SK-N-SH treated with all-trans-retinoic acid at 6 μM for 48 hours (cell line): ENCODE measurements around the gene OR51A4.

Experiments
- CSDC2 ChIP-seq: fragments of 250-450 bp; sonication (Bioruptor Pico); IDR thresholded peaks from 2 replicates; pipeline ENCODE4 v1.5.0; 2020; ENCODE audit warnings: mild to moderate bottlenecking, moderate library complexity
- ISL1 ChIP-seq: fragments of 250-450 bp; sonication (Bioruptor Pico); IDR thresholded peaks from 2 replicates; pipeline ENCODE4 v2.1.2; 2022; ENCODE audit warnings: mild to moderate bottlenecking, moderate library complexity
- PPARA ChIP-seq: fragments of 250-450 bp; sonication (Bioruptor Pico); IDR thresholded peaks from 2 replicates; pipeline ENCODE4 v1.5.0; 2020; ENCODE audit warnings: mild to moderate bottlenecking, borderline replicate concordance
- RARB ChIP-seq: fragments of 250-450 bp; sonication (Bioruptor Pico); IDR thresholded peaks from 2 replicates; pipeline ENCODE4 v1.8.0; 2021; ENCODE audit warnings: mild to moderate bottlenecking, moderate library complexity
- SNAI2 ChIP-seq: fragments of 250-450 bp; sonication (Bioruptor Pico); IDR thresholded peaks from 2 replicates; pipeline ENCODE4 v1.5.0; 2020; ENCODE audit warnings: mild to moderate bottlenecking, moderate library complexity
- ZC3H10 ChIP-seq: fragments of 250-450 bp; sonication (Bioruptor Pico); IDR thresholded peaks from 2 replicates; pipeline ENCODE4 v1.5.1; 2021; ENCODE audit warnings: mild to moderate bottlenecking, moderate library complexity
- ZFP3 ChIP-seq: fragments of 250-450 bp; sonication (Bioruptor Pico); IDR thresholded peaks from 2 replicates; pipeline ENCODE4 v1.5.0; 2020; ENCODE audit warnings: mild to moderate bottlenecking, moderate library complexity
- ZNF8 ChIP-seq: fragments of 450-650 bp; formaldehyde crosslinking; IDR thresholded peaks from 2 replicates; pipeline ENCODE4 v1.5.0; 2020; ENCODE audit warnings: mild to moderate bottlenecking, moderate library complexity
- TF ChIP-seq, protein P1 (sequence below): fragments of 250-450 bp; sonication (Bioruptor Pico); IDR thresholded peaks from 2 replicates; pipeline ENCODE4 v1.8.0; 2021; ENCODE audit warnings: low read depth, mild to moderate bottlenecking, moderate library complexity, borderline replicate concordance

DNA sequence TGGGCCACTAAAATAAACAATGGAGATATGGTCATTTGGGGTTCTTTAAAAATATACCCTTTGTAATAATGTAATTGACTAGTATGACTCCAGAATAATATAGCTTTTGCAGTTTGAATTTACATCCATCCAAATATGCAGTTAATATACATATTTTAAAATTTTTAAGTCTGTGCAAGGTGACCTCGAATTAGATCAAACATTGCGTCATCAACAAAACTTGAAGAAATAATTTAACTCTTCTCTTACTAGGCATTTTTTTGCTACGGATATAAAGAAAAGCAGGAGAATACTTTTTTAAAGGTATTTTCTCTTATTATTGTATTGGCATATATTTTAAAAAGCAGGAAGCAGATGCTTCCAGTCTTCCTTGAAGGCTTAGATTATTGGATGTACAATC lies 10.7 kb downstream of the OR51A4 start:
- no peak for TF ChIP-seq CSDC2 (CRISPR knock-in tag)
- TF ChIP-seq, protein P1, sequence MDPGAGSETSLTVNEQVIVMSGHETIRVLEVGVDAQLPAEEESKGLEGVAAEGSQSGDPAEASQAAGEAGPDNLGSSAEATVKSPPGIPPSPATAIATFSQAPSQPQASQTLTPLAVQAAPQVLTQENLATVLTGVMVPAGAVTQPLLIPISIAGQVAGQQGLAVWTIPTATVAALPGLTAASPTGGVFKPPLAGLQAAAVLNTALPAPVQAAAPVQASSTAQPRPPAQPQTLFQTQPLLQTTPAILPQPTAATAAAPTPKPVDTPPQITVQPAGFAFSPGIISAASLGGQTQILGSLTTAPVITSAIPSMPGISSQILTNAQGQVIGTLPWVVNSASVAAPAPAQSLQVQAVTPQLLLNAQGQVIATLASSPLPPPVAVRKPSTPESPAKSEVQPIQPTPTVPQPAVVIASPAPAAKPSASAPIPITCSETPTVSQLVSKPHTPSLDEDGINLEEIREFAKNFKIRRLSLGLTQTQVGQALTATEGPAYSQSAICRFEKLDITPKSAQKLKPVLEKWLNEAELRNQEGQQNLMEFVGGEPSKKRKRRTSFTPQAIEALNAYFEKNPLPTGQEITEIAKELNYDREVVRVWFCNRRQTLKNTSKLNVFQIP (CRISPR knock-in tag), result no peak
- no peak for TF ChIP-seq RARB (CRISPR knock-in tag)
- TF ChIP-seq ZC3H10, result no peak
- TF ChIP-seq SNAI2, result no peak
- TF ChIP-seq ISL1 (CRISPR knock-in tag), result no peak
- no peak for TF ChIP-seq ZNF8 (CRISPR knock-in tag)
- TF ChIP-seq ZFP3, result no peak
- TF ChIP-seq PPARA, result no peak
